KMS-11 (cell line): Measurements from ENCODE around the gene GOLGA8F.
"Not testable (repeated sequence)": the region's sequence is repeated elsewhere in the genome, so short reads cannot be mapped to it uniquely, and the experiment has no call there.

ENCODE experiments used
- H2AFZ ChIP-seq: fragments of 200-600 bp; sonication (generic); 2 replicates; pipeline ENCODE4 v1.6.1; 2016; ENCODE audit warnings: antibody characterized with exemption, mixed run types, low read depth
- H3K27ac ChIP-seq: fragments of 200-600 bp; sonication (generic); 2 replicates; pipeline ENCODE4 v1.6.1; 2016; ENCODE audit warnings: mild to moderate bottlenecking, mixed run types
- H3K27me3 ChIP-seq: fragments of 200-600 bp; sonication (generic); 2 replicates; pipeline ENCODE4 v1.6.1; 2017; ENCODE audit warnings: mild to moderate bottlenecking, low read depth, mixed run types, moderate library complexity; ENCODE audit not compliant: insufficient read depth
- H3K36me3 ChIP-seq: fragments of 200-600 bp; sonication (generic); 2 replicates; pipeline ENCODE4 v1.6.1; 2017; ENCODE audit warnings: mild to moderate bottlenecking, mixed run types; ENCODE audit not compliant: insufficient read depth
- H3K4me1 ChIP-seq: fragments of 200-600 bp; sonication (generic); 2 replicates; pipeline ENCODE4 v1.6.1; 2016; ENCODE audit warnings: mild to moderate bottlenecking, low read depth, mixed run types; ENCODE audit not compliant: poor library complexity, severe bottlenecking
- H3K4me2 ChIP-seq: fragments of 200-600 bp; sonication (generic); 2 replicates; pipeline ENCODE4 v1.7.0; 2016; ENCODE audit warnings: mild to moderate bottlenecking, mixed run types
- H3K4me3 ChIP-seq: fragments of 200-600 bp; sonication (generic); IDR thresholded peaks from 2 replicates; pipeline ENCODE4 v1.6.1; 2017; ENCODE audit warnings: low read depth, low read length, mixed read lengths; ENCODE audit not compliant: insufficient read depth
- H3K79me2 ChIP-seq: fragments of 200-600 bp; sonication (generic); 2 replicates; pipeline ENCODE4 v1.6.1; 2016; ENCODE audit warnings: low read depth, mixed run types; ENCODE audit not compliant: insufficient read depth
- H3K9ac ChIP-seq: fragments of 200-600 bp; sonication (generic); 2 replicates; pipeline ENCODE4 v1.6.1; 2016; ENCODE audit warnings: mild to moderate bottlenecking, mixed run types
- H4K20me1 ChIP-seq: fragments of 200-600 bp; sonication (generic); 2 replicates; pipeline ENCODE4 v1.6.1; 2016; ENCODE audit warnings: mild to moderate bottlenecking, mixed run types; ENCODE audit not compliant: insufficient read depth

Gene GOLGA8F

GRCh38 chr15:28378364-28378763 lies at the start of gene GOLGA8F:
TSS of gene GOLGA8F (plus strand) at chr15:28378664. CDS start at chr15:28378762, 98 bp downstream.
- H3K27me3 ChIP-seq, H4K20me1 ChIP-seq, H3K36me3 ChIP-seq, H3K27ac ChIP-seq, H3K4me1 ChIP-seq, H3K4me2 ChIP-seq, H3K79me2 ChIP-seq, H3K4me3 ChIP-seq, H2AFZ ChIP-seq, H3K9ac ChIP-seq: not testable (repeated sequence)

GRCh38 chr15:28357984-28358383 lies 20.5 kb upstream of the GOLGA8F start, which contains the start of gene GOLGA6L24:
TSS of gene GOLGA6L24 (minus strand) at chr15:28358084. CDS start at chr15:28358023, 61 bp downstream.
- not testable (repeated sequence) for H3K4me3 ChIP-seq, H3K9ac ChIP-seq, H3K27ac ChIP-seq, H2AFZ ChIP-seq, H3K79me2 ChIP-seq, H3K4me2 ChIP-seq, H3K36me3 ChIP-seq, H3K4me1 ChIP-seq, H4K20me1 ChIP-seq, H3K27me3 ChIP-seq

GRCh38 chr15:28365502-28365901 lies 13.0 kb upstream of the GOLGA8F start:
- H3K4me3 ChIP-seq, H3K27ac ChIP-seq, H3K4me1 ChIP-seq, H2AFZ ChIP-seq, H4K20me1 ChIP-seq, H3K9ac ChIP-seq, H3K79me2 ChIP-seq, H3K27me3 ChIP-seq, H3K36me3 ChIP-seq, H3K4me2 ChIP-seq: not testable (repeated sequence)

GRCh38 chr15:28380053-28380452 lies 1.6 kb downstream of the GOLGA8F start:
- H2AFZ ChIP-seq, H3K4me3 ChIP-seq, H3K9ac ChIP-seq, H3K79me2 ChIP-seq, H4K20me1 ChIP-seq, H3K4me2 ChIP-seq, H3K27me3 ChIP-seq, H3K36me3 ChIP-seq, H3K27ac ChIP-seq, H3K4me1 ChIP-seq: not testable (repeated sequence)

- not testable (repeated sequence) for H3K79me2 ChIP-seq, H4K20me1 ChIP-seq, H3K4me3 ChIP-seq, H3K4me1 ChIP-seq, H3K4me2 ChIP-seq, H3K27me3 ChIP-seq, H3K9ac ChIP-seq, H2AFZ ChIP-seq, H3K36me3 ChIP-seq, H3K27ac ChIP-seq
These were observed 17.6 kb downstream of the GOLGA8F start for GRCh38 chr15:28396022-28396421.

- H4K20me1 ChIP-seq, H3K36me3 ChIP-seq, H3K27me3 ChIP-seq, H3K4me2 ChIP-seq, H3K9ac ChIP-seq, H2AFZ ChIP-seq, H3K27ac ChIP-seq, H3K4me3 ChIP-seq, H3K79me2 ChIP-seq, H3K4me1 ChIP-seq: not testable (repeated sequence)
These were observed 24.4 kb downstream of the GOLGA8F start for GRCh38 chr15:28402774-28403435.

- not testable (repeated sequence) for H3K36me3 ChIP-seq, H3K79me2 ChIP-seq, H3K27me3 ChIP-seq, H3K27ac ChIP-seq, H4K20me1 ChIP-seq, H3K4me1 ChIP-seq, H3K4me2 ChIP-seq, H2AFZ ChIP-seq, H3K4me3 ChIP-seq, H3K9ac ChIP-seq
These were observed 42.0 kb downstream of the GOLGA8F start for GRCh38 chr15:28420470-28420869.

- not testable (repeated sequence) for H3K27ac ChIP-seq, H3K4me3 ChIP-seq, H4K20me1 ChIP-seq, H3K9ac ChIP-seq, H3K4me2 ChIP-seq, H3K79me2 ChIP-seq, H2AFZ ChIP-seq, H3K27me3 ChIP-seq, H3K36me3 ChIP-seq, H3K4me1 ChIP-seq
These were observed 57.1 kb downstream of the GOLGA8F start for GRCh38 chr15:28435594-28435993.
